Cerebellar cortex (tissue), 1 donor: ENCODE data around the gene HOXC12.

Experiments used
- DNase-seq: peaks from one replicate; pipeline ENCODE4 v3.0.0-alpha.2; 2015; ENCODE audit warnings: low spot score

The HOXC12 gene

DNA sequence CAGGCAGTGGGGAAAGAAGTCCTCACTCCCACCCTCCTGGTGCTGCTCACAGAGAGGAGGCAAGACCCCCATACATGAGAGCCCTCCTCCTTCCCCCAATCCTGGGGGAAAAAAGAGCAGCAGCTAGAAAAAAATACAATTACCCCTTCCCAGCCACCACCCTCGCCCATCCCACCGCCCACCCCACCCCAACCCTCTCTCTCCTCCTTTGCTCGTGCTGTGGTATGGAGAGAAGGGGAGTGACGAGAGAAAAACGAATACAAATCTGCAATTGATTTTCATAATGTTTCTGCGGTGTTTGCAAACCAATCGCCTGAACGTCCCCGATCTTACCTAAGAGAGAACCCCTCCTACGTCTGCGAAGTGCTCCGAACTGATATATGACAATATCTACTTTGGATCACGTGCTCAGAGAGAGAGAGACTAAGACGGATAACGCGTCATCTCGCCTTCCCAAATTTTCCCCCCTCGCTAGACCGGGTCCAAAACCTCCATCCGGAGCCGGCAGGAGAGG is 18.1 kb downstream of the HOXC12 start, which contains the start of gene HOXC11:
Gene HOXC11 (plus strand): TSS at position 405 of the 514 bp plus-strand sequence. CDS start 116 bp downstream, outside the sequence.
- no peak for DNase-seq

- DNase-seq: no peak
Measured at GRCh38 chr12:53973236-53974042, 18.7 kb downstream of the HOXC12 start.

DNA sequence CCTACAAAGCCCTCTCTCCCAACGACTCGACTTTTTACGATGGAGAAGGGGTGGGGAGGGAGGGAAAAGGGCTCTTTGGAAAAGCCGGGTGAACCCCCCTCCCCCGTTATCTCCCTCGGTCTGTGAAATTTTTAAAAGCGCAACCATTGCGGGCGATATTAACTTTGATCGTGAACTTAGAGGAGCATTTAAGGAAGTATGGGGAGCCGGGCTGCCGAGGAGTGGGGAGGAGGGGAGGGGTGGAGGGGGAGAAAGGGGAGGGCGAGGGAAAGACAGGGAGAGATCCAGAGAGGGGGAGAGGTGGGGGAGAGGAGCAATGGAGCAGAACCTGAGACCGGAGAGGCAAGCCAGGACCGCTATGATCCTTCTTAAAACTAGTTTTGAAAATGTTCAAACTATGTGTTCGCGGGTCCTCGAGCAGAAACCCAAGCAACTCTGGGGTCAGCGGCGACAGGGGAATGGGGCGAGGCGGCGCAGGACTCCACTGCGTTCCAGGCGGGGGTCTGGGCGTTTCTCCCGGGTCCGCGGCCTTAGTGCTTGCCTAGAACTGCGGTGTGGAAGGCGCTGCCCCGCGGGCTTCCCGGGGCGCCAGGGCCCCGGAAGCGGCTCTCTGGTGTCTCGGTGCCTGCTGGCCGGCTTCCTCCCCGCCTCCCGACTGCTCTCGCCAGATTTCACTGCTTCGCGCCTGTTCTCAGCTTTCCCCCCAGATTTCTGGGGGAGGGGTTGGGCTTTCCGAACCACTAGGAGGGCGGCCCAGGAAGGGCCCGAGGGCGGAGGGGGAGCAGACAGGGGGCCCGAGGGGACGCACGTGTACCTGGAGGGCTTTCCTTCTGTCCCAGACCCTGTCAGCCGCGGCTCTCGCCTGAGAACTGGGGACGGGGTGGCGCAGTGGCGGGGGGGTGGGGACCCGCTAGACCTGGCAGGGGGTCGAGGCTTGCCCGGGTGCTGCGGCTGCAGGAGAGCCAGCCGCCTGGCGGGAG is 19.7 kb downstream of the HOXC12 start, which contains the start of gene HOTAIR:
Gene HOTAIR (minus strand): TSS at position 871 of the 980 bp plus-strand sequence.
- no peak for DNase-seq

- DNase-seq: no peak
Measured at GRCh38 chr12:53975064-53975471, 20.4 kb downstream of the HOXC12 start.

DNA sequence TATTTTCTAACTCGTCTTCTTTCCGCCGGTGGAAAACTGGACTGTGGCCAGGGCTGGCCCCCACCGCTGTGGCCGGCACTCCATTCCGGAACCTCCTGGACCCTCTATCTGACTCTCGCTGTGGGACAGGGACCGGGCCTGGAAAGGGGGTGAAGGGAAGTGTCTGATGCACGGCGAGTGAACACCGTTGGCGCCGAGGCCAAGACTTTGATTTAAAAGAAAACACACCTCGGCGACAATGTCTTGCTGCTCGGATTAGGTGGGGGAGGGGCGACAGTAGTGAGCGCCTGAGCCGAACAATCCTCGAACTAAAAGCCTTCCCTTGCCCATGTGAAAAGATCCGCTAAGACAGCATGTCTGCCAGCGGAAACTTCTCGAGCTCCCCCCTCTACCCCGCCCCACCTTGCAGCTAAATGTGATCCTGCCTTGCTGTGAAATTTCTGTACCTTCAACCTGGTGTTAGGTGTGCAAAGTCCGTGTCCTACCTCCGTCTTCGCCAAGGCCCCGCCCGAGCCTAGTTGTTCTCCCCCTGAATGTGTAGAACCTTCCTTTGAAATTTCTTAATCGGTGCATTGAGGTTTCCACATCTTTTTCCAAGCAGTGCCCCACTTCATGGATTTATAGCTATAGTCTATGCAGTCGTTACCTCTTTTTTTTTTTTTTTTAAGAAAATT is 20.9 kb downstream of the HOXC12 start:
- DNase-seq: no peak

DNA sequence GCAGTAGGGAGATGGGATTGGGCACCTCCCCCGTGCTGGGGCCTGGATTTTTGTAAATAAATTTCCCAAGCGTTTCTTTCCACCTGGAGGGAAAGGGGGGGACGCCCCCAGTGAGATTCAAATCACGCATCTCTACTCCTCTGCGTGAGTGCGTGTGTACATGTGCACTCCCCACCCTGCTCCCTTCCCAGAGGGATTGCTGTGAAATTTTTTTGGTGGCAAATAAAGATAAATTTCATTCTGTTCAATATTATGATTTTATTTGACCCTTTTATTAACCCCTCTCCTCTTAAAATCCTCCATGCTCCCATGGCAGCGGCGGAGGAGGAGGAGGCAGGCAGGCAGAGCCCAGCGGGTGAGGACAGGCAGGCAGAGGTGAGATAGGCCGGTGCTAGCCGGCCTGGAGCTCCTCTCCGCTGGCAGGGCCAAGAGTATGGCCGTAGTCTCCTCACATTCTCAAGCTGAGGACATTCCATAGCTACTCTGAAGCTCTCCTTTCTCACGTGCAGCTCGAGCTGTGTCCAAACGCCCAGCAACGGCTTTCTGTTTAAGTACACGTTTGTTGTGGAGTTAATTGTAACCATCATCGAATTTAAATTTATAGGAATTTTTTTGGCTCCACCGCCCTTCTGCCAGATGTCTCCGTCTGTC is 21.6 kb downstream of the HOXC12 start:
- DNase-seq: no peak

GRCh38 chr12:53976823-53977595 is 22.3 kb downstream of the HOXC12 start:
- DNase-seq: no peak

GRCh38 chr12:53977596-53978445 is 23.1 kb downstream of the HOXC12 start:
- DNase-seq: no peak

- DNase-seq: no peak
Measured at GRCh38 chr12:53978477-53979356, 24.0 kb downstream of the HOXC12 start.

DNA sequence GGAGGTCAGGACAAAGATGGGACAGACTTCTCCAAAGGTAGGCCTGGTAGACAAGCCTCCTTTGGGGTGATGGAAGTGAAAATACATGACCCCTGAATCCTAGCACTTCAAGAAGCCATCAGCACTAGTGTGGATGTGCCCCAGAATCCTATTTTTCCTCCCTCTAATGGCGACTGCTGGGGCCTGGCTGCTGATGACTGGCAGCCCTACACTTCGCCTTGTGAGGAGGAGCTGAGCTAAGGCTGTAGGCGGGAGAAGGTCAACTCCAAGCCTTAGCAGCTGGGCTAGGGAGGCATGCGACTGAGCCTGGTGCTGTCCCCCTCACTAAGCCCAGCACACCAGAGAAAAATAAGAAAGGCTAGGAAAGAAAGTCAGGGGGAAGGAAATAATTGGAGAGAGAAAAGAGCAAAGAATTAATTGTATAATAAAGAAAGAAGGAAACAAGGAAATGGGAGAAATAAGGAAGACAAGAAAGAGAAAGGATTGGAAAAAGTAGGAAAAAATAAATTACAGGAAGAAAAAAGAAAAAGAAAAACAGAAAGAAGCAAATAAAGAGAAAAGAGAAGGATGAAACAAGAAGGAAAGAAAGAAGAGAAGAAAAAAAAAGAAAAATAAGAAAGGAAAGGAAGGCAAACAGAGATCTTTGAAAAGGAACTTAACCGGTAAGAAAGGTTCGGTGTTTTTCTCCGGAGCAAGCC is 25.6 kb downstream of the HOXC12 start:
- peak; percentile 57 for DNase-seq

- DNase-seq: no peak
Measured at GRCh38 chr12:53980802-53981496, 26.2 kb downstream of the HOXC12 start.

- peak; percentile 68 for DNase-seq
Measured at GRCh38 chr12:53981634-53982565, 27.2 kb downstream of the HOXC12 start.

DNA sequence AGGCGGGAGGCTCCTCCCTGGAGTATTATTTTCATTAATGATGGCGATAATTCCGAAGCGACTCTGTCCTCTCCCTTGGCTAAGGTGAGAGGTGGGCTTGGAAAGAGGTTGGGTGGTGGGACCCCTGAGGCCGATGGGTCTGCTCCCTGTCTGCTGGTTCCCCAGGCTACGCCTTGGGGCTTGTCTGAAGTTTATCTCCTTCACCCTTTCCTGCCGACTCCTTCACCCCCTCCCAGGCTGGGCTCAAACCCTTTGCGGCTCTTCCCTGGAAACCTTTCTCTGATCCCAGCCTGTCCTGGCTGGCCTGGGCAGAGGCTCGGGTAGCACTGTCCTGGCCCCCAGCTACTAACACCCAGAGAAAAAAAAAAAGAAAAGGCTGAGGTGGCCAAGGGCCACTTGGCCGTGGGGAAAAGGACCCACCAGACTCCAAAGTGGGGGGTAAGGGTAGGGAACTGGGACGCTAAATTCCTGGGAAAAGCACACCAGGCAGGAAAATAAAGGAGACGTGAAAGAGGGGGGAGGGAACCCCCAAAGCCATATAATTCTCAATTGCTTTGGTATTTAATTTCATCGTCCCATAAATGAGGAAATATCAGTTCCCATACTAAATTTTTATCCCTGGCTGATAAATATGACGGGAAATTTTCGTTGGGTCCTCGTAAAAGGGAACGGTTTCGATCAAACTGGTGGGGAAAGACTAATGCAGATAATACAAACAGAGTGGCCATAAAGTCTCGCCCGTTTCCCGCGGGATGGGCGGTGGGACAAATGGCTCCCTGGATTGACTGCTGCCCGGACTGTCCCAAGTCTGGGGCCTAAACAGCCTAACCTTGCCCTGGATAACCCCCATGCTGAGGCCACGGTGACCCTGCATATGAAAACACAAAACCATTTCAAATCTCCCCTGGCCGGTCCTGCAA is 28.2 kb downstream of the HOXC12 start:
- DNase-seq: no peak

- DNase-seq: peak; percentile 50
Measured at GRCh38 chr12:53983568-53983949, 28.9 kb downstream of the HOXC12 start.

DNA sequence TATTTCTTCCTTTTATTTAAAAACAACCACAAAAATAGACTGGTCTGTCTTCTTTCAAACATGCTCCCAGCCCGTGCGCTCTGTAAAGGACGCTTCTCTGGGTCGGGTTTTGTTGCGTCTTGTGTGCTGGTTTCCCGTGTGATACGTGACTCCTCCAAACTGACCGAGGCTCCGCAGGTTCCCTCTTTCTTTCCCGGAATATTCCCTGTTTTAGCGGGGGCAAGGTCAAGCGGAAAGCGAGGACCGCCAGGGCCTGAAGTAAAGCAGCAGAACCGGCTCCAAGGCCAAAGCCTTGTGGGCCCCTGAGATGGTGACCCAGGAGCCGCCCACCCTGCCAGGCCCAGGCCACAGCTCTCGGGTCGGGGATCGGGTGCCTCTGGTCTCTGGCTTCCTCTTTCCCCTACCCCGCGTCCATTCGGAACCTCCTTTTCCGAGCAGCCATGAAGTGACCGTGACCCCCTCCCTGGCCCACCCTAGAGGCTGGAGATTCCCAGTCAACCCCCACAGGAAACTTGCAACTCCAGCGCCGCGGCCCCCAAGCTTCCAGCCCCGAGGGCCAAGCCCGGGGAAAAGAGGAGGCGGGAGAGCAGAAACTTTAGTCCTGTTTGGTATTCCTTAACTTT is 29.4 kb downstream of the HOXC12 start:
- no peak for DNase-seq
